GM21381 (cell line): ENCODE data around the gene CPED1.
"Not testable (repeated sequence)": the region's sequence is repeated elsewhere in the genome, so short reads cannot be mapped to it uniquely, and the experiment has no call there.

Source experiments
- ATAC-seq: cut with Tn5 transposase; IDR thresholded peaks from one replicate; pipeline ENCODE4 v1.9.1; 2021; ENCODE audit warnings: mild to moderate bottlenecking, moderate library complexity; ENCODE audit not compliant: unreplicated experiment

Gene CPED1

GRCh38 chr7:121125454-121125853, 136.9 kb downstream of the CPED1 start:
- not testable (repeated sequence) for ATAC-seq

- ATAC-seq, result no peak
Measured at GRCh38 chr7:121126201-121126600, 137.7 kb downstream of the CPED1 start.

GRCh38 chr7:121126801-121127534, 138.5 kb downstream of the CPED1 start:
- no peak for ATAC-seq

- ATAC-seq, result no peak
Measured at GRCh38 chr7:121132940-121133339, 144.4 kb downstream of the CPED1 start.

GRCh38 chr7:121133444-121133843, 144.9 kb downstream of the CPED1 start:
- ATAC-seq, result no peak

- no peak for ATAC-seq
Measured at GRCh38 chr7:121137580-121137979, 149.1 kb downstream of the CPED1 start.

GRCh38 chr7:121138262-121138933, 149.9 kb downstream of the CPED1 start:
- ATAC-seq, result peak; percentile 100

GRCh38 chr7:121139427-121139826, 150.9 kb downstream of the CPED1 start:
- ATAC-seq, result no peak

- ATAC-seq, result no peak
Measured at GRCh38 chr7:121140790-121141189, 152.3 kb downstream of the CPED1 start.

GRCh38 chr7:121151774-121152221, 163.3 kb downstream of the CPED1 start:
- ATAC-seq, result no peak

GRCh38 chr7:121153411-121153810, 164.9 kb downstream of the CPED1 start:
- ATAC-seq, result no peak

- ATAC-seq, result no peak
Measured at GRCh38 chr7:121153995-121154394, 165.5 kb downstream of the CPED1 start.

GRCh38 chr7:121156825-121157224, 168.3 kb downstream of the CPED1 start:
- no peak for ATAC-seq

- no peak for ATAC-seq
Measured at GRCh38 chr7:121157341-121157751, 168.8 kb downstream of the CPED1 start.

- ATAC-seq, result no peak
Measured at GRCh38 chr7:121157885-121158590, 169.5 kb downstream of the CPED1 start.

- ATAC-seq, result no peak
Measured at GRCh38 chr7:121158665-121159064, 170.2 kb downstream of the CPED1 start.

- no peak for ATAC-seq
Measured at GRCh38 chr7:121159553-121159952, 171.0 kb downstream of the CPED1 start.

GRCh38 chr7:121160150-121161008, 171.9 kb downstream of the CPED1 start:
- no peak for ATAC-seq

GRCh38 chr7:121163699-121164098, 175.2 kb downstream of the CPED1 start:
- no peak for ATAC-seq

GRCh38 chr7:121164247-121164646, 175.7 kb downstream of the CPED1 start:
- no peak for ATAC-seq

GRCh38 chr7:121166916-121167315, 178.4 kb downstream of the CPED1 start:
- ATAC-seq, result no peak
